RCC 7860 (cell line): Measurements from ENCODE around the gene WDR6.
A peak's percentile ranks its signal among the peaks of the same experiment; 100 is the strongest.

Experiments
- DNase-seq: peaks from one replicate; pipeline ENCODE4 v3.0.0-alpha.2; 2015; ENCODE audit warnings: low spot score
- FAIRE-seq: peaks from 2 replicates; lab custom pipeline; 2012; peaks lifted over from hg19 to GRCh38; lab: Jason Lieb, UNC

Gene WDR6

DNA sequence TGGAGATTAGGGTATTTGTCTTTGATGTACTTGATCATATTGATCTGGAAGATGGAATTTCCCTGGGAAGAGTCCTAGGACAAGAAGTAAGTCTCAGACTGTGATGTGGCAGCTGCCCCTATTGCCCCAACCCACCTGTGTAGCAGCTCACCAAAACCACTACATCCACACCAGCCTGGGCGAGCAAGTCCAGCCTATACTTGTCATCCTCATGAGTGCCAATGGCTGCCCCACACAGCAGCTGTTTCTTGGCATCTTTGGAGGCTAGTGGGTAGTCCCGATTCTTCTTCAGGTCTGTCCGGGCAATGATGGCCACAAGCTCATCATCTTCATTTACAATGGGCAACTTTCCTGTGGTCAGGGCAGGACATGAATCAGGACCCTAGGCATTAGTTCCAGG, 19.3 kb downstream of the WDR6 start:
- no peak for DNase-seq
- no peak for FAIRE-seq

DNA sequence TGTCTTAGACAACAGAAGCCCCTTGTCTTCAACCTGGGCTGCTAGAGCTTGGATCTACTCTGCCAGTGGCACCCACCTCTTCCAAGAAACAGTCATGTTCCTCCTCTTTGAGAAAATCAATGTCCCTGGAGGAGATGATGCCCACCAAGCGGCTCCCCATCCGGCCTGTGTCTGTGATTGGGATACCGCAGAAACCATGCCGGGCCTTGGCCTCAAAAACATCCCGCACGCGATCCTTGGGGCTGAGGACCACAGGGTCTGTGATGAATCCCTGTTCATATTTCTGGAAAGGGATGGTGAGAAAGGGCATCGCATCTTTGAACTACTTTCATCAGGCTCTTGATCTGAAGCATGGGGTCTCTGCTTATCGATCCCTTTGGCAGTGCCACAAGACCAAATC, 20.4 kb downstream of the WDR6 start:
- FAIRE-seq: no peak

DNA sequence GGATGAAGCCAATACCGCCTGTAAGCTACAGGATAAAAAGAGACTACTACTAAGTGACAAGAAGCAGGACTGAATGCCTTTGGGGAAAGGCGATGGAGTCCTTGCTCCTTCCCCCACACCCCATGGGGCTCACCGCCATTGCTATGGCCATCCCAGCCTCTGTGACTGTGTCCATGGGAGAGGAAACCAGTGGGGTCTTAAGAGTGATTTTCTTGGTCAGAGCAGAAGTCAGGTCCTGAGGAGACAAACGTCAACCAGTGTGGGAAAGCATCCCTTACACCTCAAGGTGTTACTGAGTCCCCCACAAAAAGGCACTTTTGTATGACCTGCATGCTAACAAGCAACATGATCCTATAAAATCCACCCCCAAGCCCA, 21.1 kb downstream of the WDR6 start:
- no peak for FAIRE-seq
- no peak for DNase-seq

More for the DNA sequence above, 20.4 kb downstream of the WDR6 start:
- DNase-seq: no peak

DNA sequence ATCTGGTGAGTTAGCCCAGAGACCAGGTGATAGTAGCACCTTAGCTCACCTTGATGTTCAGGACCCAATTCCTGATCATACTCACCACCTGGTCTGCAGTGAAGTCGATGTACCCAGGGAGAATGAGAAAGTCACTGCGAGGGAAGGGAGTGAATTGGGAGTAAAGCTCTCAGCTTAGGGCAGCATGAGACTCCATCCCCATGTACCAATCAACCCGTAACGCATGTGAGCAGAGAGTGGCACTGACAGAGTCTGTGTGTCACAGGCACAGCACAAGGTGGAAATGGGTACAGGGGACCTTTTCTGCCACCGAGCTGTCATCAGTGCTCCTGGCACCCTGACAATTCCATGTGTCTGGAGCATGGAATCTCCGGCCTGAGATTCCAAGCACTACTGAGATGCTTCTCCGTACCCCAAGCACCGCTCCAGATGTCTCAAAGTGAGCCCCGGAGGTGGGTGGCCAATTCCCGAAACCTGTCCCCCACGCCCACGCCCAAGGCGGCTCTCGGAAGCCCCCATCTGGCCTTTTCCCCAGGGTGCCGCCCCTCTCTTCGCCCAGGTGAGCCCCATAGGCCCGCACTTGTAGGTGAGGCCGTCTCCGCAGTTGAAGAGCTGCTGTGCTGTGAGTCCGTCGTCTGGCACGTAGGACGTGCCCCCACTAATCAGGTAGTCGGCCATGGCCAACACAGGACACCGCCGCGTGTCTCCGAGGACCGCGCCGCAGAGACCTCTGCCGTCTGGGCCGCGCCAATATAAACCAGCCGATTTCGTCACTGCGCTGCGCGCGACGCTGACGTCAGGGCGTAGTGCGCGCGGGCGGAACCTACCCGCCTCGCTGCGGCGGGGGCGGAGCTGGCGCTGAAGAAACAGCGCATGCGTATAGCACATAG, 21.7 kb downstream of the WDR6 start, which contains the start of gene IMPDH2:
Gene IMPDH2 (minus strand): TSS at position 726 of the 890 bp plus-strand sequence. CDS start 48 bp downstream, at position 678.
- FAIRE-seq: no peak

DNA sequence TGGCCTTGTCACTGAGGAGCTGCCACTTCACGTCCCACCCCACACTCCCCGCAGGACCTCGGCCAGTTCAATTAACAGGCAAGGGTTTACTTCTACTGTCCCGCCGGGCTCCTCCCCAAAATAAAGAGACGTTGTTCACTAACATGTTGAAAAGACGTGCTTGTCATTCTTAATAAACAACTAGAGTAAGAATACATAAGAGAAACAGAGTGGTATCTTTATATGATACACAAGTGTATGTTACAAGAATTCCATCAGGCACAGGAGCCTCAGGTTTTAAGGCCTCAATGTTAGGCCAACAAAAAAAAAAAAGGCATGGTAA, 22.3 kb downstream of the WDR6 start:
- no peak for DNase-seq
- FAIRE-seq: no peak

More for the DNA sequence above, 21.7 kb downstream of the WDR6 start, which contains the start of gene IMPDH2:
- peak; percentile 86 for DNase-seq

DNA sequence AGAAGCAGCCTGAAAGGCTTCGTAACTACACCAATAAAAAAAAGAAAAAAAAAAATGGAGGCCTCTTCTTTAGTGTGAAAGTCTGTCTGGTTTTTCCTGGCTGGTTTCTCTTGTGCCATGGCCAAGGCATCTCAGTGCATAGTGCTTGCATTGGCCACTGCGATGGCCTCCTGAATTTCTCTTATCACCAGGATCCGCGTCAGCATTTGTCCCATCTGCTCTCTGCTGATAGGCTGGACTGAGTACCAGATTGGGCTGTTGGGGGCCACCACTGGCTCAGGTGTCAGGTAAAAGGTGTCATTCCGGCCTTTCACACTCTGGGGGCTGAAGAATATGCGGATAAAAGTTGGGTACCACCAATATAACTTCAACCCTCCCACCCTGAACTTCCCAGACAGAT, 23.1 kb downstream of the WDR6 start:
- DNase-seq: no peak
- no peak for FAIRE-seq

GRCh38 chr3:49032646-49033304, 25.6 kb downstream of the WDR6 start:
- no peak for FAIRE-seq

DNA sequence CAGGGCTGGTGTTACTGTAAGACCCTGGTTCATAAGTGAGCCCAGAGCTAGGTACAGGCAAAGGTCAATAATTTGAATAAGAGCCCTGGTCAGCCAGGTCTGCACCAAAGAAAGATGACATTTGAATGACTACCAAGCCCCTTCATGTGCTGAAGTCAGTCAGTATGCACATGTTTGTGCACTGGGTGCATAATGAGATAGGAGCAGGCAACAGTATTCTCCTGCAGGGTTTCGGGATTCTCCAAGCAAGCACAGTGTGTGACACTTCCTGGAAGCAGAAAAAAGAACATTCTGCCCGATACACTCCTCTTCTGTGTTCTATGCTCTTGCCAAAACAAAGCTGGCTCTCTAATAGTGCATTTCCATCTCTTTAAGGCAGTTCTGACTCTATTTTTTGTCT, 27.5 kb downstream of the WDR6 start:
- DNase-seq (no peak), FAIRE-seq (no peak)

More at GRCh38 chr3:49032646-49033304, 25.6 kb downstream of the WDR6 start:
- no peak for DNase-seq

GRCh38 chr3:49035281-49035680, 28.1 kb downstream of the WDR6 start:
- no peak for FAIRE-seq
- no peak for DNase-seq

- DNase-seq: no peak
- no peak for FAIRE-seq
Observed at GRCh38 chr3:49053543-49053942, 46.4 kb downstream of the WDR6 start.

DNA sequence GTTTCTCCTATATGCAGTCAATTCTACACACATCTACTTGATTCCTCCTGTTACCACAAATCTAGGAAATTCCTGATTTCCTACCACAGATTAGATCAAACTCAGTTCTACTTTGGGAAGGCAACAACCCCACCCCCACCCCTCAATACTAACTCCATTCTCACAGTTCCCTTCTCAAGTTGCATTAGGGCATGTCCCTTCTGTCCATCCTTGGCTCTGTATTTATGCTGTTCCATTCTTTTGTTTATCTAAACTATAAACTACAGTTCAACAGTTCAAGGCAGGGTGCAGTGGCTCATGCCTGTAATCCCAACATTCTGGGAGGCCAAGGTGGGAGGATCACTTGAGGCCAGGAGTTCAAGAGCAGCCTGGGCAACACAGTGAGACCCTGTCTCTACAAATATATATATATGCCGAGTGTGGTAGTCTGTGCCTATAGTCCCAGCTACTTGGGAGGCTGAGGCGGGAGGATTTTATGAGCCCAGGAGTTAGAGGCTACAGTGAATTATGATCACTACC, 47.2 kb downstream of the WDR6 start:
- FAIRE-seq: no peak

DNA sequence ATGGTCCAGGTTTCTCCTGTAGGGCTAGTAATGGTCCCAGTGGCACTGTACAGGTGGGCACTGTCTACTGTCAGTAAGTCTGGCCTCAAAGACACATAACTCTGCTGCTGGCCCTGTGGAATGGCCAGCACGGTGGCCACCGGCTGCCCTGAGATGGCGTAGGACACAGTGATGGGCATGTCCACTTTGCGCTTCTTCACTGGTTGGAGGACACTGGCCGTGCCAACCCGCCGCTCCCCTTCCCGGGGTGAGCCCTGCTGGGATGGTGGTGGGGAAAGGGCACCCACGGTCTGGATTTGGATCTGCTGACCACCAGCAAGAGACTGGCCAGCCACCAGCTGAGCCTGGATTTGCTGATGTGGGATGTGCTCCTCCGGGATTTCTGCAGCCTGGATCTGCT, 50.1 kb downstream of the WDR6 start:
- no peak for DNase-seq
- FAIRE-seq: no peak

More for the DNA sequence above, 47.2 kb downstream of the WDR6 start:
- no peak for DNase-seq

- no peak for FAIRE-seq
Observed at GRCh38 chr3:49058011-49058410, 50.8 kb downstream of the WDR6 start.

More at GRCh38 chr3:49058011-49058410, 50.8 kb downstream of the WDR6 start:
- no peak for DNase-seq
